K562 (cell line): ENCODE data around the gene PTK6. TPM values are rescaled to one million over a fixed set of nuclear protein-coding genes. Genes with fewer than 3 reads are reported as not detected.
A peak's percentile ranks its signal among the peaks of the same experiment; 100 is the strongest.

Experiments used
- CTBP1 ChIP-seq: fragments of 450-650 bp; IDR thresholded peaks from 2 replicates; pipeline ENCODE4 v1.6.1; 2016; ENCODE audit warnings: borderline replicate concordance
- EZH2 ChIP-seq: IDR thresholded peaks from 2 replicates; pipeline ENCODE4 v1.6.1; 2012; ENCODE audit warnings: low read depth, mild to moderate bottlenecking, inconsistent platforms, low read length, borderline replicate concordance
- FOS ChIP-seq: IDR thresholded peaks from 3 replicates; pipeline ENCODE4 v1.6.1; 2011; ENCODE audit not compliant: insufficient read length; ENCODE audit errors: extremely low read depth
- NR3C1 ChIP-seq: sonication (generic); formaldehyde crosslinking; IDR thresholded peaks from 2 replicates; pipeline ENCODE4 v1.8.1; 2022; ENCODE audit warnings: missing genetic modification reagents
- ZBTB33 ChIP-seq: sonication (generic); formaldehyde crosslinking; IDR thresholded peaks from 2 replicates; pipeline ENCODE4 v1.8.1; 2023; ENCODE audit warnings: mild to moderate bottlenecking, missing genetic modification reagents
- ZBTB8A ChIP-seq: fragments of 450-650 bp; IDR thresholded peaks from 2 replicates; pipeline ENCODE4 v1.6.1; 2018; ENCODE audit warnings: mild to moderate bottlenecking, moderate library complexity; ENCODE audit not compliant: partially characterized antibody
- ZNF354B ChIP-seq: fragments of 250-450 bp; sonication (Bioruptor Pico); IDR thresholded peaks from 2 replicates; pipeline ENCODE4 v1.4.0; 2020
- ZNF518B ChIP-seq: fragments of 250-450 bp; sonication (Bioruptor Pico); IDR thresholded peaks from 2 replicates; pipeline ENCODE4 v1.5.0; 2021; ENCODE audit warnings: mild to moderate bottlenecking, moderate library complexity
- polyA plus RNA-seq, 8 experiments: library from polyadenylated mRNA; depleted of rRNA in 4 of 8; stranded (reverse) in 5 of 8; unstranded in 3 of 8; fragments of >200 nt; fragmentation: Nextera tagmentation in 2 of 8; fragmentation: Illumina TruSeq in 1 of 8; extraction: Ambion mirVana in 2 of 8; extraction: Trizol in 1 of 8; gene quantifications; 2 replicates each; pipeline versions ENCODE4 v1.2.1 to v1.2.3, GENCODE V29; 2011 to 2014; ENCODE audit warnings: inconsistent platforms in 1 of 8, missing spikeins in 1 of 8
- total RNA-seq, 7 experiments: library from RNA; depleted of rRNA in 6 of 7; stranded (reverse); fragments of >200 nt in 6 of 7; fragmentation: Illumina TruSeq in 2 of 7; extraction: Trizol in 2 of 7; gene quantifications; 2 replicates each; pipeline versions ENCODE4 v1.2.1 to v1.2.3, GENCODE V29; 2011 to 2021; ENCODE audit warnings: low replicate concordance in 1 of 7
- TF ChIP-seq, protein P1 (sequence below): fragments of 450-650 bp; IDR thresholded peaks from 2 replicates; pipeline ENCODE4 v1.6.1; 2016
- TF ChIP-seq, protein P2 (sequence below): fragments of 450-650 bp; IDR thresholded peaks from 2 replicates; pipeline ENCODE4 v1.7.1; 2018; ENCODE audit warnings: mild to moderate bottlenecking, low read depth; ENCODE audit not compliant: partially characterized antibody
- TF ChIP-seq, protein P3 (sequence below): fragments of 450-650 bp; IDR thresholded peaks from 2 replicates; pipeline ENCODE4 v1.6.1; 2017; ENCODE audit warnings: antibody characterized with exemption, mild to moderate bottlenecking

The PTK6 gene
- total and polyA plus RNA-seq, 9 of the 15 experiments (the other 6 are each of a cell fraction or from before 2014, with no cell fraction given) = 0.07 TPM; not detected in 8

DNA sequence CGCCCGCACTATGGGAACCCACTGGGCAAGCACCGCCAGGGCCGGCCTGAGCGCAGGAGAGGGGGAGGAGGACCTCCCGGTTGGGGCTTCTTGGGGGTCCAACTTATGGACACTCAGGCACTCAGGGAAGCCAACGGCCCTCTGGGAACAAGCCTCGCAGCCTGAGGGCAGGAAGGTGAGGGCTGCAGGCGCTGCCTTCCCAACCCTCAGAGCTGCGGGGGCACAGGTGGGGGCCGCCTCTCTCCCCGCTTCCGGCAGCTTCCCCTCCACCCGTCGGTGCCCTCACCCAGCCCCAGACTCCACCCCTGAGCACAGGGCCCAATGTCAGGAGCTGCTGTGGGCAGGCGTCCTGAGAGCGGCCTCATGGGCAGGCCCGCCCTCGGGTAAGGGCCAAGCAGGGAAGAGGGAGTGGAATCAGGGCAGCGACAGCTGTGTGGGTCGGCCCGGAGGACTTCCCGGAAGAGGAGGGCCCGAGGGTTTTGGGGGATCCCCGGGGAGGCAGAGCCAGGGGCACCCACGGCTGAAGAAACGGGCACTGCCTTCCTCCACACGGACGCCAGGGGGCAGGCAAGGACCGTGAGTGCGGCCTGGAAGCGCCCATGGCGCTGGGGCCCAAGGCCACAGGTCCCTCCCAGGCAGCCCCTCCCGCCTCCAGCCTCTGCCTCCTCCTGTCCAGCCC is 488 bp upstream of the PTK6 start (continued):
- TF ChIP-seq CTBP1 (peak; percentile 63; the same call in 1 of the 2 replicates), ZBTB33 (CRISPR knock-in tag) (peak; percentile 74), ZNF354B (CRISPR knock-in tag) (no peak), FOS (no peak), EZH2 (no peak), NR3C1 (CRISPR knock-in tag) (no peak), ZNF518B (no peak), ZBTB8A (no peak)
- TF ChIP-seq, protein P1, sequence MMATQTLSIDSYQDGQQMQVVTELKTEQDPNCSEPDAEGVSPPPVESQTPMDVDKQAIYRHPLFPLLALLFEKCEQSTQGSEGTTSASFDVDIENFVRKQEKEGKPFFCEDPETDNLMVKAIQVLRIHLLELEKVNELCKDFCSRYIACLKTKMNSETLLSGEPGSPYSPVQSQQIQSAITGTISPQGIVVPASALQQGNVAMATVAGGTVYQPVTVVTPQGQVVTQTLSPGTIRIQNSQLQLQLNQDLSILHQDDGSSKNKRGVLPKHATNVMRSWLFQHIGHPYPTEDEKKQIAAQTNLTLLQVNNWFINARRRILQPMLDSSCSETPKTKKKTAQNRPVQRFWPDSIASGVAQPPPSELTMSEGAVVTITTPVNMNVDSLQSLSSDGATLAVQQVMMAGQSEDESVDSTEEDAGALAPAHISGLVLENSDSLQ = no peak
- TF ChIP-seq, protein P2, sequence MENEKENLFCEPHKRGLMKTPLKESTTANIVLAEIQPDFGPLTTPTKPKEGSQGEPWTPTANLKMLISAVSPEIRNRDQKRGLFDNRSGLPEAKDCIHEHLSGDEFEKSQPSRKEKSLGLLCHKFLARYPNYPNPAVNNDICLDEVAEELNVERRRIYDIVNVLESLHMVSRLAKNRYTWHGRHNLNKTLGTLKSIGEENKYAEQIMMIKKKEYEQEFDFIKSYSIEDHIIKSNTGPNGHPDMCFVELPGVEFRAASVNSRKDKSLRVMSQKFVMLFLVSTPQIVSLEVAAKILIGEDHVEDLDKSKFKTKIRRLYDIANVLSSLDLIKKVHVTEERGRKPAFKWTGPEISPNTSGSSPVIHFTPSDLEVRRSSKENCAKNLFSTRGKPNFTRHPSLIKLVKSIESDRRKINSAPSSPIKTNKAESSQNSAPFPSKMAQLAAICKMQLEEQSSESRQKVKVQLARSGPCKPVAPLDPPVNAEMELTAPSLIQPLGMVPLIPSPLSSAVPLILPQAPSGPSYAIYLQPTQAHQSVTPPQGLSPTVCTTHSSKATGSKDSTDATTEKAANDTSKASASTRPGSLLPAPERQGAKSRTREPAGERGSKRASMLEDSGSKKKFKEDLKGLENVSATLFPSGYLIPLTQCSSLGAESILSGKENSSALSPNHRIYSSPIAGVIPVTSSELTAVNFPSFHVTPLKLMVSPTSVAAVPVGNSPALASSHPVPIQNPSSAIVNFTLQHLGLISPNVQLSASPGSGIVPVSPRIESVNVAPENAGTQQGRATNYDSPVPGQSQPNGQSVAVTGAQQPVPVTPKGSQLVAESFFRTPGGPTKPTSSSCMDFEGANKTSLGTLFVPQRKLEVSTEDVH = no peak
- TF ChIP-seq, protein P3, sequence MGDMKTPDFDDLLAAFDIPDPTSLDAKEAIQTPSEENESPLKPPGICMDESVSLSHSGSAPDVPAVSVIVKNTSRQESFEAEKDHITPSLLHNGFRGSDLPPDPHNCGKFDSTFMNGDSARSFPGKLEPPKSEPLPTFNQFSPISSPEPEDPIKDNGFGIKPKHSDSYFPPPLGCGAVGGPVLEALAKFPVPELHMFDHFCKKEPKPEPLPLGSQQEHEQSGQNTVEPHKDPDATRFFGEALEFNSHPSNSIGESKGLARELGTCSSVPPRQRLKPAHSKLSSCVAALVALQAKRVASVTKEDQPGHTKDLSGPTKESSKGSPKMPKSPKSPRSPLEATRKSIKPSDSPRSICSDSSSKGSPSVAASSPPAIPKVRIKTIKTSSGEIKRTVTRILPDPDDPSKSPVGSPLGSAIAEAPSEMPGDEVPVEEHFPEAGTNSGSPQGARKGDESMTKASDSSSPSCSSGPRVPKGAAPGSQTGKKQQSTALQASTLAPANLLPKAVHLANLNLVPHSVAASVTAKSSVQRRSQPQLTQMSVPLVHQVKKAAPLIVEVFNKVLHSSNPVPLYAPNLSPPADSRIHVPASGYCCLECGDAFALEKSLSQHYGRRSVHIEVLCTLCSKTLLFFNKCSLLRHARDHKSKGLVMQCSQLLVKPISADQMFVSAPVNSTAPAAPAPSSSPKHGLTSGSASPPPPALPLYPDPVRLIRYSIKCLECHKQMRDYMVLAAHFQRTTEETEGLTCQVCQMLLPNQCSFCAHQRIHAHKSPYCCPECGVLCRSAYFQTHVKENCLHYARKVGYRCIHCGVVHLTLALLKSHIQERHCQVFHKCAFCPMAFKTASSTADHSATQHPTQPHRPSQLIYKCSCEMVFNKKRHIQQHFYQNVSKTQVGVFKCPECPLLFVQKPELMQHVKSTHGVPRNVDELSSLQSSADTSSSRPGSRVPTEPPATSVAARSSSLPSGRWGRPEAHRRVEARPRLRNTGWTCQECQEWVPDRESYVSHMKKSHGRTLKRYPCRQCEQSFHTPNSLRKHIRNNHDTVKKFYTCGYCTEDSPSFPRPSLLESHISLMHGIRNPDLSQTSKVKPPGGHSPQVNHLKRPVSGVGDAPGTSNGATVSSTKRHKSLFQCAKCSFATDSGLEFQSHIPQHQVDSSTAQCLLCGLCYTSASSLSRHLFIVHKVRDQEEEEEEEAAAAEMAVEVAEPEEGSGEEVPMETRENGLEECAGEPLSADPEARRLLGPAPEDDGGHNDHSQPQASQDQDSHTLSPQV = no peak
